GM19043 (cell line): ENCODE results near the gene NLGN1.

Experiments
- ATAC-seq: cut with Tn5 transposase; IDR thresholded peaks from one replicate; pipeline ENCODE4 v1.9.1; 2021; ENCODE audit warnings: low read depth; ENCODE audit not compliant: unreplicated experiment

NLGN1 gene

DNA sequence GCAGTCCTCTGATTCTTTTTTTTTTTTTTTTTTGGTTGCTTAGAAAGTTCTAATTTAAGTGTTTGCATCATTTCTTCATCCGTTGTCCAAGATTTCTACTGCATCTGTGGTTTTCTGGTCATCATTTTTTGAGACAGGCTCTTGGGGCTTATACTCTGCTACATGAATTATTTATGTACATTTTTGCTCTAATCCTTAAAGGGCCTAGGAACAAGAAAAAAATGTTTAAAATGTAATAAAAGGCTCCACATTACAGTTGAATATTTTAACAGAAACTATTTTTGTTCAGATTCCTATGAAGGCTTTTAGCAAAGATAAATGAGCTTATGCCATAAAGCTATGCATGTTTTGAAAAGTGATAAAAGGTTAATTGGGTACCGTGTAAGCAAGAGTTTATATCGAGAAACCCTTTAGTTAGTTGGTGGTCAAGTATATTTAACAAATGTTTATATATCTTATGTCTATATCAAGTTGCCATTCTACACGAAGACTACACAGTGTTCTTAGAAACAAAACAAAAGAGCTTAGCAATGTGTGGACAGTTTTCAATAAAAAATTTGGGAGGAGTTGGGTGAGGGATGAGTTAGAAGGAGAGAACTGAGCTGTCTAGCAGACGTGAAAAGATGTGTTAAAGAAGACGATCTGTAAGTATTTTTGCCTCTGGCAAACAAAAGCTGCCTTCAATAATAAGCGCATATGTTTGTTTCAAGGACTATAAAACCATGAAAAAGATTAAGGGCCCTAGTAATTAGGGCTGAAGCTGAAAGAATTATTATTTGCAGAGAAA lies 898.0 kb downstream of the NLGN1 start:
- no peak for ATAC-seq

DNA sequence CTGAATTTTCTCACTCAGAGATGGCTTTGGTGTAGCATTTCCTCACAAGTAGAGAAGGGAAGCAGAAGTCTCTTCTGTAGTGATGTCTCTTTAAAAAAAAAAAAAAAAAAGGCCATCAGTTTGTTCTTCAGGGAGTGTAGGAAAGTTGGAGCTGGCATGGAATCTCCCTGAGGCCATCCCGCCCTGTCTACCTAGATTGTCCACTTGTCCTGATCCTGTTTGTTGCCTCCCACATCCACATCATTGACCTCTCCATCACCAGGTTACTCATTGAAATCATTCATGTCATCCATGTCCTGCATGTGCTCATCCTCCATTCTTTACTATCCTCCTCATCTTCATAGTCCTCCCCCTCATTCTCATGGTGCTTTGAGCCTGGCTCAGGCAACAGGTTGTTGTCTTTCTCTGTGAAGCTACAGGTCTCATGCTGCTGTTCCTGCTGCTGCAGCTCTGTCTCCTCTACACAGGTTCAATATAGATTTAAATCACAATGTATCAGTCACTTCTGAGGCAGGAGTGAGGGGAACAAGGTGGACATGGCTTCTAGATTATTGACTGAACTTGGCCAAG lies 905.3 kb downstream of the NLGN1 start:
- no peak for ATAC-seq

DNA sequence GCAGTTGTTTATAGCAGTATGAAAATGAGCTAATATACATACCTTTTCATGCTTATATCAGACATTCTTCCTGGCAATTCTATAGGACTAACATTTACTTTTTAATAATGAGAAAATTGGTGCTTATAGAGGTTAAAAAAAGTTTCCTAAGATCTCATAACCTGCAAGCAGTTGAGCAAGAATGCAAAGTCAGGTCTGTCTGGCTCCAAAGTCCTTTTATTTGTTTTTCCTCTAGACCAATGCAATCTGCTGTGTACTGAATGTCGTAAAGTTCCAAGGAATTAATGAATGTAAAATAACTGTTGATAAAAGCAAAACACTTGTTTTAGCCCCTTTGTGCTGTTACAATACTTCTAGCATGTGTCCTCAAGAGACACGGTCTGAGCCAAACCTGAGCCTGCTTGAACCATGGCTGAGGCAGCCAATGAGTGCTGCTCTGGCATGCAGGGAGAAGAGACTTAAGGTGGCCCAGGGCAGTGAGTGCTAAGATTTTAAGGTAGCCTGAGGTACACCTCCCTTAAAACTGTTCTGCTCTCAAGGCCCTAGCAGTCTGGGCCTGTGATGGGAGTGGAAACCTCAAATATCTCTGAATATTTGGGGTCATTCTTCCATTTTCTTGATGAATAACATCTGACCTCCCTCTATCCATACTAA lies 906.5 kb downstream of the NLGN1 start:
- no peak for ATAC-seq

DNA sequence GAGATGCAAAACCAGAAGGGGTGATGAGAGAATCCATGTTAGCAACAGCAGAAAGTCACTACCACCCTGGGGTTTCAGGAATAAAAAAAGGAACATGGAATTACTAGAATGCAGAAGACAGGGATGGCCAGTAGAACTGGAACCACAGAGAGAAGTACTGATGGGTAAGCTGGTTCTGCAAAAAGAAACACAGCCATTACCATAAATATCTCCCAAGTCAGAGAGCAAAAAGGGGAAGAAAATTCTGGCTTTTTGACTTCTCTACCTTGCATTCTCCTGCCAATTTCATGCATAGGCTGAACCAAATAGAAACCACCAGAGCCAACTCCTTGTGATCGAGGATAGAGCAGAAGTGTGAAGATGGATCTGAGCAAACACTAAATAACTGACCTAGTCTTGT lies 911.2 kb downstream of the NLGN1 start:
- no peak for ATAC-seq

DNA sequence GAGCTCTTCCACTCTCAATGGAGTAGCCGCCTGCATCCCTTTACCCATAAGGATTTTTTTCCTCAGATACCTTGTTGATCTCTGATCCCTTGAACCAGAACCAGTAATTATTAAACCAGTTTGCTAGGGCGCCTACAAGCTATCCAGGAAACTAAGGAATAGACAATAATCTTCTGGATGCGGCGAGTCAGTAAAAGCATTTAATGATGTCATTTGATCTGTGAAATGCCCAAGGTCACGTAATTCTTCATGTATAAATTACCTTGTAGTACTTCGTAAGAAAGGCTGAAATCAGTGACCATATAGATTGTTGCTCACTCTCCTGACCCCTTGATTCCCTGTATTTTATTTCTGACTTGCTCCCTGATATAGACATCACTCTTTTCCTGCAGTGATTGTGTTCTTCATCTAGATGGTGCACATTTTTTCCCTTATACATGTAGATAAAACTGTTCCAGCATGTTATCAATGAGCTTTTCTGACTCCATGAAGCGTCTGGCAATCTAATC lies 913.0 kb downstream of the NLGN1 start:
- ATAC-seq: no peak

DNA sequence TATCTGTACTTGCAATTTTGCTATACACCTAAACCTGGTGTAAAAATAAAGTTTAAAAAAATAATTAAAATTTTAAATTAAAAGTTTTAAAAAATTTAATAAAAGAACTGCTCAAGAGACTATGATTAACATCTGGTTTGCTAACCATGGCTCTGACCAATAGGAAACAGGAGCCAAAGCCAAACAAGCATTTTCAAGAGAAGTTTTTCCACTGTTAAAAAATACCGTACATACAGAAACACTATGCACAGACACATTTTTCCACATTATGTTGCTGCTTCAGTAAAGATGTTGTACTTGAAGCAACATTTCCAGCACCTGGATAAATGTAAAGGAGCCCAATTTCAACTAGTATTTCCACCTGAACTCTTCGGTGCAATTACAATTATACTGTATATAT lies 917.7 kb downstream of the NLGN1 start:
- ATAC-seq: no peak

DNA sequence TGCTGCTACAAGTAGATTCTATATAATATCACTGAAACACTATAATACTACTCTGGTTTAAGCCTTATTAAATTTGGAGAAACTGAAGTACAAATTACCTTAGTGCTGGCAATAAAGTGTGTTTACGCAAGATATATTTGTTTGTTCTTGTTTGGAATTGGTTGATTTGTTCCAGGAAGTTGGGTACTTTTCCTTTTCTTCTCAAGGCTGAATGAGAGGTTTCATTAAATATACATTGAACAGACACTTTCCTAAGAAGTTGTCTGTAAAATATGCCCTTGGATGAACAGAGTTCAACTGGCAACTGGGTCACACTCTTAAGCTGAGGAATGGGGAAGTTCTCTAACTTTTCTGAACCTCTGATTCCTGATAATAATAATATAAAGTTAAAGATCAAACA lies 919.5 kb downstream of the NLGN1 start:
- no peak for ATAC-seq

DNA sequence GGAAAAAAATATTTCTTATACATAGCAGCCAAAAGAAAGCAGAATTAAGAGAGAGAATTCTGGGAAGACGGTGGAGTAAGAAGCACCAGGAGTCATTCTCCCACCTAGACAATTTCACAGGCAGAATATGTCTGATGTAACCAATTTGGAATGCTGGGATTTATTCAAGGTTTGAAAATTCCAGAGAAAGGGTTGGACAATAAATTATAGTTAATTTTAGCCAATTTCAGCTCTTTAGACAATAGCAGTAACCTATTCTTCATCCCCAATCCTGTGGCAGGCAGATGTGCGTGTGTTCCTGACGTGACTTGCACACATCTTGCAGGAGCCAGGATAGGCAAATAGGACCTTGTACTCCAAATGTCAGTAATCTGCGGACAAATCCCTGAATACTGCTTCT lies 920.6 kb downstream of the NLGN1 start:
- ATAC-seq: no peak

DNA sequence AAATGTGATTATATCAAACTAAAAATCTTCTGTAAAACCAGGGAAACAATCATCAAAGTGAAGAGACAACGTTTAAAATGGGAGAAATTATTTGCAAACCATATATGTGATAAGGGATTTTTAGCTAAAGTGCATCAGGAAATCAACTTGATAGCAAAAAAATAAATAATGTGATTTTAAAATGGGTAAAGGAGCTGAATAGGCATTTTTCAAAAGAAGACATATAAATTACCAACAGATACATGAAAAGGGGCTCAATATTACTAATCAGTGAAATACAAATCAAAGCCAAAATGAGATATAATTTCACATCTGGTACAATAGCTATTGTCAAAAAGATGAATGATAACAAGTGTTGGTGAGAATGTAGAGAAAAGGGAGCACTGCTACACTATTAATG lies 924.0 kb downstream of the NLGN1 start:
- no peak for ATAC-seq

DNA sequence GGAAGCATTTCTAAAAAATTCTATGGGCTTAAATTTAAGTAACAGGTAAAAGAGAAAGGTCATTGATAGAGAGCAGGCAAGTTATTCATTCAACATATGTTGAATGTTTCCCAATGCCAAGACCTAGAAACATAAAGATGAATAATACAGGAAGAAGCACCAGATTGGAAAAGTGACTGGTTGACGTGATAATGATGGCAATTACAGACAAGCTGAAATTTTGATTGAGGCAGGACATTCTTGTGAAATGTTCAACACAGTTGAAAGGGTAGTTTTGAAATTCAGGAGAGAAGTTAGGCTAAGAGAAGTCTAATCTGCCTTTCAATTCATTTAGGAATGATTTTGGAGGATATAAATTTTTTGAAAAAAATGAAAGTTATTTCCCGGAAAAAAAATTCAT lies 925.2 kb downstream of the NLGN1 start:
- ATAC-seq: no peak

DNA sequence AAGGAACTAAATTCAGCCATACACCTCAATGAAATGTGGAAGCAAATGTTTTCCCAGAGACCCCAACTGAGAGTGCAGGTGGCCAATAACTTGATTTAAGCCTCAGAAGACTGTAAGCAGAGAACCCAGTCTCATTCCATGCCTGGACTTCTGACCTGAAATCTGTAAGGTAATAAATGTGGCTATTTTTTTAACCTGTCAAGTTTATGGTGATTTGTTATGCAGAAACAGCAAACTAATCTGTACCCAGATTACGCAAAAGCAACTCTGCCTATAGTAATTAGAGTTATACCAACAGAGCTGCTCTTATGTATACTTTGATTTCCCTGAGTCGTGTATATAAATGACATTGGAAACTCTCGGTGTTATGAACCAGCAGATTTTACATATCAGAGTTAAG lies 927.6 kb downstream of the NLGN1 start:
- no peak for ATAC-seq

DNA sequence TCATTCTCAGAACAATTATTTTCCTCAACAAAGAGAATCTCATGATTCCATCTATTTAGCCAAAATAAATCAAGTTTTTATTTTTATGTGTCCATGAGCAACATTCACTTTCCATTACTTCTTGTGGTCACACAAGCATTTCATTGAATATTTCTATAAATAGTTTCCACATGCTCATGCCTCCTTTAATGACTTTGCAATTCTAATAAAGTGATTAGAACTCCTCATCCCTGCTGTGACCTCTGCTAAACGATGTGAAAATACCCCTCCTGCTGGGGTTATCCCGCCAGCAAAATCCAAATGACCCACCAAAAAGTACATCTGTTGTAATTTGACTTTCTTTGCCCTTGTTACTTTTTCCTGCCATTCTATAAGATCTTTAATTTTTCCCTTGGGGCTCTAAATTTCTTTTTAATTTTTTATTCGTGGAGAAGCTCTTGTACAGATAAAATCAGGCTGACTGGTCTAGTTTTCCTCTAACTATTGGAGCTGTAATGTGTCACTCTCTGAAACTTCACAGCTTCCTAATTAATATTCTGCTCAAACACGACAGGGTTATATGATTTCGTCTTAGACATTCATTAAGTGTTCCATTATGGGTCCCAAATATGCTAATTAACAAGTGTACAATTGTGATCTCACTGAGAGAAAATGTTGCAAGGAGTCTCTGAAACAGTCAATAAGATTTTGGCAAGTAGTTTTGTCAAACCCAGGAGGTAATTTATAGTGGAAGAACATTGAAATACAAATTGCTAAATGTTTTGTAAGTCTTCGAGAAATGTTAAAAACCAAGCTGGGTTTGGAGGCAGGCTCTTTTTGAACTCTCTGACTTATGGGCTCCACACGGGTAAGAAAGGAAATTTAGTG lies 928.5 kb downstream of the NLGN1 start:
- ATAC-seq: no peak

DNA sequence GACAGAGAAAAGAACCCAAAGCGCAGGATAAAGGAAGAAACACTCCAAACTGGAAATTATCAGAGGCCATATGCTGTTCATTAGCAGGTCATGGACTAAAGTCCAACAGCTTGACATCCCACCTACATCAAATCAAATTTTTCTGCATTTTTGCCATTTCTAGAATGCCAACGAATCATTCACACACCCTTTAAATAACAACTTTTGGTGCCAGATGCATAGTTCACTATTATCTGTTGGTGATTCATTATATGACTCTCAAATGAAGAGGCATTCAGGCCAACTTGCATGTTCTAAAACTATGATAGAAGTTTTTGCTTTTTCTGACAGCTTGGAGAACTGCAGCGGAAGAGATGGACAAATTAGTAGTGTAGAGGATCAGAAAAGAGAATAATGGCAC lies 931.8 kb downstream of the NLGN1 start:
- no peak for ATAC-seq

DNA sequence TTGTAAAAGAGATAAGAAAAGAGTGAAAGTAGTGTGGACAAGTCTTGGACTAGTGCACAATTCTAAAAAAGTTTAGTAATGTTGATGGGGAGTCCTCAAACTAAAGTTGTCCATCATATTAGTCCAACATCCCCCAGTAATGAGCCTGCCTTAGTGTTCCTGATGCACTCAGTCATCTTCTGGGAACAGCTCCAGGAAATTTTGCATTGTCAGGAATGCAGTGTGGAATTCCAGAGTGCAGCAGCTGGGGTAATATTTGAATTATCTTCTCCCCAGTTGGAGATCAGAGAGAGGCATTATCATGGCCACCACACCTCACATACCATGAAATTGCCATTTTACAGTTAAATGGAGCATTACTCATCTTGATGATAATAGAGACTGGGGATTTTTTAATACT lies 932.8 kb downstream of the NLGN1 start:
- ATAC-seq: no peak

DNA sequence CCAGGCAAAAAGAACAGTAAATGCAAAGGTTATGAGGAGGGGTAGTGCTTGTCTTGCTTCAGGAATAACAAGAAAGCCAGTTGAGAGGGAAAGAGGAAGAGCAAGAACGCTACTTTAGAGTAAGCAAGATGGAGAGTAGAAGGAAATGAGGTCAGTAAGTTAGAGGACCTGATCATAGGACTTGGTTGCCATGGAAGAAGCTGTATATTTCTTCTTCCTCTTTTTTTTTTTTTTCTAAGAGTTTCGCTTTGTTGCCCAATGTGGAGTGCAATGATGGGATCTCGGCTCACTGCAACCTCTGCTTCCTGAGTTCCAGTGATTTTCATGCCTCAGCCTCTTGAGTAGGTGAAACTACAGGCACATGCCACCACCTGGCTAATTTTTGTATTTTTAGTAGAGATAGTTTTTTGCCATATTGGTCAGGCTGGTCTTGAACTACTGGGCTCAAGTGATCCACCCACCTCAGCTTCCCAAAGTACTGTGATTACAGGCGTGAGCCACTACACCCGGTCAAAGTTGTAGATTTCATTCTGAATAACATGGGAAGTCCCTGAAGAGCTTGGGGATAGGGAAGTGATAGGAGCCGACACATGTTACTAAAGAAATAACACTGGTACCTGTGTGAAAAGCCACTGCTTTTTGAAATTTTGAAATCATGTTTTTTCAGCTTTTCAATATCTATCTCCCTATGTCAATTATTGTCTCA lies 933.7 kb downstream of the NLGN1 start:
- ATAC-seq: no peak

DNA sequence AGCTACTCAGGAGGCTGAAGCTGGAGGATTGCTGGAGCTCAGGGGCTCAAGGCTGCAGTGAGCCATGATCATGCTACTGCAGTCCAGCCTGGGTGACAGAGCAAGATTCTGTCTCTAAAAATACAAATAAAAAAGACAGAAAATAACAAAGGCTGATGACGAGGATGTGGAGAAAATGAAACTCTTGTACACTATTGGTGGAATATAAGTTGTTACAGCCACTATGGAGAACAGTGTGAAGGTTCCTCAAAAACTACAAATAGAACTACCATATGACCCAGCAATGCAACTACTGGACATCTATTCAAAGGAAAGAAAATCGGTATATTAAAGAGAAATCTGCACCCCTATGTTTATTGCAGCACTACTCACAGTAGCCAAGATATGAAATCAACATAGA lies 934.8 kb downstream of the NLGN1 start:
- ATAC-seq: no peak

DNA sequence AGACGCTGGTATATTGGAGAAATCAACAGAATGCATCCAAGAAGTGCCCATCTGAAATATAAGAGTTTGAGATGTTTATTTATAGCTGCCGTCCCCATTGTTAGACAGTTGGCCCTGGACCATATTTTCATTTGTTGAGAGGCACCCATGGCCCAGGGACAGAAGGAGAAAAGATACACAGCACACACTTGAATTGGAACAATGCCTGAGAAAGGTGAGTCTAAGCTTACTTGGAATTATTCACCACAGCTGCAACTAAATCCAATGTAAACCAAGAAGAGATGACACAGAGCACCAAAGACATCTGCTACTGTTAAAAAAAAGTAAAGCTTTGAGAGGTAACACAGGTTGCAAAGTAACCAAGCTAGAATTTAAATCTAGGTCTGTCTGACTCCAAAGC lies 936.1 kb downstream of the NLGN1 start:
- no peak for ATAC-seq

DNA sequence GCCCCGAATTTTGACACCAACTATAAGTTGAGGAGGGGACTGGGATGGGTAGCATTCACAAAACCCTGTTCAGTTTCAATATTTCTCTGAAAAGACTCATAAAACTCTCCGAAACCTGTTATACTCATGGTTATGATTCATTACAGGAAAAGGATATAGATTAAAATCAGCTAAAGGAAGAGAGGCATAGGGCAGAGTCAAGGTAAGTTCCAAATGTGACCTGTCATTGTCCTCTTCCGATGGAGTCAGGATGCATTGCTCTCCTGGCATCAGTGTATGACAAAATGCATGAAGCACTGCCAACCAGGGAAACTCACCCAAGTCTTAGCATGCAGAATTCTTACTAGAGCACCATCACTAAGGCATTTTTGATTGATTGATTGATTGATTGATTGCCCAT lies 936.6 kb downstream of the NLGN1 start:
- no peak for ATAC-seq

DNA sequence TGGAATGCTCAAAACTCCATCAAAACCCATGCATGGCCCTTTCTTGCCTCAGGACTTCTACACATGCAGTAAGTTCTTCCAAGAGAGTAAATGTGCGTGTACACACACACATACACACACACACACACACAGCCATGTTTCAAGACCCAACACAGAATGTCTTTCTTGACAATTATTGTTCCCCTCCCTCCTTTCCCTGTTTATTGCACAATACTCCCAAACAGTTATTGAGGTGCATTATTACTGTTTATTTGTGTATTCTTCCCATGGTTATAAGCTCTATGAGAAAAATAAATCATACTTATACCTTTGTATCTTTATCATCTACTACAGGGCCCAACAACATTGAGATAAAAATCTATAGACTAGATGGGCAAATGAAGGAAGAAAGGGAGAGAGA lies 937.8 kb downstream of the NLGN1 start:
- ATAC-seq: no peak

DNA sequence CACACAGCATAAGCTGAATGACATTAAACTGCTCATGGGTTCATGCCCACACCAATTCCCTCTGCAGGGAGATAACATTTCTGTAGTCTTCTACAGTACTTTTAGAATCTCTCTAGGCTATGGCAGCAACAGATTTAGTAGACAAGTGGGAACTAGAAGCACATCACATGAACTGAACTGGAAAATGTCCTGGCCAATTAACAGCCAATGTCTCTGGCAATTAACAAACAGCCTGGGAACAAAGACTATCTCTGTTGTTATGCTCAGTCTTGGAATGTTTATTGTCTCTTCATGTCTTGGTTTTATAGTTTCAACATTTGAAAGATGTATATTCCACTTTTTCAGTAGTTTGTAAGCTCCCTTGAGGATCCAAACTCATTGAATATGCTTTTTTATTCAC lies 938.4 kb downstream of the NLGN1 start:
- no peak for ATAC-seq
